ENCODE measurements around the gene SPATA21.

DNA sequence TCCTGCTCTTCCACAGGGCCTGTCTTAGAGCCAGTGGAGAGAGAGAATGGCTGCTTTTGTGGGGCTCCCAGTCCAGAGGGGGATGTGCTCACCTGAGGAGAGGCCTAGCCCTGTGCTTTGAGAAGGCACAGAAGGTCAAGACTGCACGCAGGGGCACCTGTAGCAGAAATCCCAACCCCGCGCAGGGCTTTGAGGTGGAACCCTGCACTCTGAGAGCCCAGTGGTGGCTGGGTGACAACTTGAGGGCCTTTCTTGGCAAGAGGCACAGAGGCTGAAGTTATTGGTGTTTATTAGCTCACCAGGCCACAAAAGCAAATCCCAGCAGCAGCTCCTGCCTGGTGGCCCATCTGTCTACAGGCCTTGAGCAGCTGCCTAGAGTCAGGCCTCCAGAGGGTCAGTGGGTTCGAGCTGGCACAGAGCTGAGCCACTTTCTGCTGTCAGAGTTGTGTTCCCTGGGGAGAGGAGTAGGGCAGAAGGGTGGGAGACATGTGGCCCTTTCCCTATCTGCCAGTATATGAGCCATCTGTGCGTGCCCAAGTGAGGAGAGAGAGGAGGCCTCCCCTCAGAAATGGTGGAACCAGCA lies 38.8 kb downstream of the SPATA21 start:
- TF ChIP-seq EZH2 (IDR thresholded peaks at IDR 0.05; ENCODE audit: borderline replicate concordance, insufficient read depth, low read length, poor library complexity, severe bottlenecking): no peak
- no peak for TF ChIP-seq MXI1 (conservative IDR thresholded peaks at IDR 0.05; ENCODE audit: poor library complexity, severe bottlenecking)
- TF ChIP-seq POLR2AphosphoS5 (IDR thresholded peaks at IDR 0.05): no peak
- TF ChIP-seq, protein P1, sequence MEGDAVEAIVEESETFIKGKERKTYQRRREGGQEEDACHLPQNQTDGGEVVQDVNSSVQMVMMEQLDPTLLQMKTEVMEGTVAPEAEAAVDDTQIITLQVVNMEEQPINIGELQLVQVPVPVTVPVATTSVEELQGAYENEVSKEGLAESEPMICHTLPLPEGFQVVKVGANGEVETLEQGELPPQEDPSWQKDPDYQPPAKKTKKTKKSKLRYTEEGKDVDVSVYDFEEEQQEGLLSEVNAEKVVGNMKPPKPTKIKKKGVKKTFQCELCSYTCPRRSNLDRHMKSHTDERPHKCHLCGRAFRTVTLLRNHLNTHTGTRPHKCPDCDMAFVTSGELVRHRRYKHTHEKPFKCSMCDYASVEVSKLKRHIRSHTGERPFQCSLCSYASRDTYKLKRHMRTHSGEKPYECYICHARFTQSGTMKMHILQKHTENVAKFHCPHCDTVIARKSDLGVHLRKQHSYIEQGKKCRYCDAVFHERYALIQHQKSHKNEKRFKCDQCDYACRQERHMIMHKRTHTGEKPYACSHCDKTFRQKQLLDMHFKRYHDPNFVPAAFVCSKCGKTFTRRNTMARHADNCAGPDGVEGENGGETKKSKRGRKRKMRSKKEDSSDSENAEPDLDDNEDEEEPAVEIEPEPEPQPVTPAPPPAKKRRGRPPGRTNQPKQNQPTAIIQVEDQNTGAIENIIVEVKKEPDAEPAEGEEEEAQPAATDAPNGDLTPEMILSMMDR (IDR thresholded peaks at IDR 0.05; ENCODE audit: poor library complexity, severe bottlenecking): no peak
- no peak for TF ChIP-seq SMC3 (conservative IDR thresholded peaks at IDR 0.05; ENCODE audit: poor library complexity)
- TF ChIP-seq EP300 (conservative IDR thresholded peaks at IDR 0.05; ENCODE audit: poor library complexity, severe bottlenecking): no peak
- TF ChIP-seq REST (IDR thresholded peaks at IDR 0.05; ENCODE audit: borderline replicate concordance): no peak
- TF ChIP-seq TAF1 (IDR thresholded peaks at IDR 0.05; ENCODE audit: low read depth): no peak

Measured in neural cell (in vitro differentiated cells).